Measurements from ENCODE around the gene SIL1. TPM values are rescaled to one million over a fixed set of nuclear protein-coding genes. Genes with fewer than 3 reads are reported as not detected.

Gene SIL1
- total and polyA plus RNA-seq, 2 of the 8 experiments (the other 6 are each of a cell fraction or from before 2014, with no cell fraction given): 8.3 to 12.8 TPM

DNA sequence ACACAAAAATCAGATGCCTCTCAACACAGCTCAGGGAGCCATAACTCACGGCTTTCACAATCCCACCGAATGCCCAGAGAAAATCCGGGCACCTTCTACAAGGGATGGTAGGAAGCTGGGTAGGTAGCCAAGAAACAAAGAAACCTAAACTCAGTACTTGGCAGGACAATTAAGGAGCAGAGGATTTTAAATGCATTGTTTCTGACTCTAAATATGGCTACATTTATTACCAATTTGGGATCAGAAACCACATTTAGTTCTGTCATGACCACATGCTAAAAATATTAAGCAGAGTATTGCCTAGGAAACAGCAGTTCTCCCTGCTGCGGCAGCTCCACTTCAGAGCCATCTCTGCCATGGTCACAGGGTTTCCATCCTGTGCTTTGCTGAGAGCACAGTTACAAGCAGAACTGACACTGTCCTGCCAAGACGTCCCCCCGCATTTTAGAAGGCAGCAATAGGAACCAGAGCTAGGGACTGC is 57.5 kb downstream of the SIL1 start:
- ChIA-PET CTCF (ENCODE audit: partially characterized antibody) (interaction anchor here (1.3 to 1.5 kb wide), 2 partner anchors 15 to 121 kb away, joined by 3 to 5 read pairs; no protein-coding TSS in a partner anchor), POLR2A (ENCODE audit: partially characterized antibody) (no interaction called here)
- Histone ChIP-seq H3K79me1 (ENCODE audit: low read depth, low read length) (no peaks in the 10 kb centered on the region), H2AK5ac (ENCODE audit: low read depth, low read length) (no peak overlapping the region), H3K23me2 (ENCODE audit: low read depth, low read length) (no peaks in the 10 kb centered on the region), H4K91ac (replicated peaks; ENCODE audit: insufficient read length, low read length) (no peak overlapping the region), H4K8ac (ENCODE audit: extremely low read depth, insufficient read depth, low read length) (no peak overlapping the region), H3K23ac (ENCODE audit: insufficient read length) (no peak overlapping the region), H3K56ac (replicated peaks; ENCODE audit: insufficient read length, low read depth, low read length) (no peak overlapping the region), H4K20me1 (replicated peaks in 1 of 2; ENCODE audit: control insufficient read depth in 1 of 2, insufficient read depth in 2 of 2, low read length in 2 of 2) (no peaks in the 10 kb centered on the region), H3K4me1 (replicated peaks in 1 of 4; ENCODE audit: control insufficient read depth in 3 of 4, insufficient read depth in 4 of 4, low read length in 3 of 4) (no peaks in the 10 kb centered on the region; a peak in 1 of 7 replicates), H2BK20ac (ENCODE audit: low read length) (no peak overlapping the region), H2BK15ac (ENCODE audit: low read length) (no peak overlapping the region), H2AFZ (ENCODE audit: low read length) (no peak overlapping the region), H3K36me3 (ENCODE audit: control insufficient read depth in 2 of 4, insufficient read depth in 4 of 4, low read length in 3 of 4) (no peaks in the 10 kb centered on the region), H3K4me2 (ENCODE audit: insufficient read depth in 1 of 2, low read depth in 2 of 2, low read length in 2 of 2) (no peak overlapping the region), H3K27ac (ENCODE audit: low read depth, low read length) (no peak overlapping the region), H3K79me2 (ENCODE audit: control insufficient read depth in 1 of 2, insufficient read depth in 2 of 2, low read length in 2 of 2) (no peaks in the 10 kb centered on the region), H3K4ac (replicated peaks; ENCODE audit: insufficient read length, low read depth, low read length) (no peak overlapping the region), H3K9ac (replicated peaks in 1 of 4; ENCODE audit: extremely low read depth in 1 of 4, low read depth in 3 of 4, low read length in 3 of 4) (no peak overlapping the region), H3K9me3 (ENCODE audit: insufficient read depth in 2 of 2, low read depth in 1 of 2, low read length in 1 of 2) (no peaks in the 10 kb centered on the region), H2BK120ac (replicated peaks; ENCODE audit: low read depth, low read length) (no peak overlapping the region), H2BK5ac (ENCODE audit: low read depth, low read length) (no peak overlapping the region), H3K4me3 (ENCODE audit: extremely low read depth in 1 of 4, insufficient read depth in 2 of 4, low read depth in 3 of 4, low read length in 4 of 4) (no peak overlapping the region), H4K5ac (ENCODE audit: insufficient read length, low read depth, low read length) (no peak overlapping the region), H3K14ac (ENCODE audit: insufficient read length) (no peak overlapping the region), H3K27me3 (replicated peaks in 1 of 4; ENCODE audit: control insufficient read depth in 3 of 4, extremely low read depth in 1 of 4, insufficient read depth in 3 of 4, low read length in 3 of 4) (no peaks in the 10 kb centered on the region), H2BK12ac (ENCODE audit: low read depth, low read length) (no peak overlapping the region), H3K18ac (ENCODE audit: extremely low read depth, low read length) (no peak overlapping the region)
- FAIRE-seq (no peak), DNase-seq (ENCODE audit: low read depth in 1 of 2, low spot score in 2 of 2) (no peak)
- WGBS, 2 experiments (ENCODE audit: extremely low coverage in 1 of 2, insufficient coverage in 1 of 2, insufficient read length in 1 of 2, insufficient replicate concordance in 2 of 2, low coverage in 1 of 2, low lambda C conversion rate in 2 of 2, missing lambda C conversion rate in 1 of 2): 87% methylated on average over 6 of the region's 6 CpGs; no CpG with 5 or more reads in 1 of the 2 experiments
- TF ChIP-seq POLR2AphosphoS5 (IDR thresholded peaks at IDR 0.05; ENCODE audit: low read depth, low read length) (no peak), SRF (IDR thresholded peaks at IDR 0.05; ENCODE audit: low read depth, low read length) (no peak)
